Mucosa of stomach (tissue), 1 donor: ENCODE data around the gene AQP12A.
"Not testable (repeated sequence)": the region's sequence is repeated elsewhere in the genome, so short reads cannot be mapped to it uniquely, and the experiment has no call there.

Experiments
- H3K27me3 ChIP-seq: one replicate; pipeline ENCODE4 v1.7.0; 2013; ENCODE audit warnings: mild to moderate bottlenecking, low read length; ENCODE audit not compliant: control insufficient read depth, insufficient read depth
- H3K36me3 ChIP-seq: one replicate; pipeline ENCODE4 v1.7.0; 2013; ENCODE audit warnings: low read length; ENCODE audit not compliant: control insufficient read depth, insufficient read depth
- H3K4me1 ChIP-seq: one replicate; pipeline ENCODE4 v1.7.0; 2013; ENCODE audit warnings: mild to moderate bottlenecking, low read length; ENCODE audit not compliant: control insufficient read depth, insufficient read depth
- H3K4me3 ChIP-seq: one replicate; pipeline ENCODE4 v1.7.0; 2013; ENCODE audit warnings: low read length
- H3K9ac ChIP-seq: one replicate; pipeline ENCODE4 v1.7.0; 2013; ENCODE audit warnings: mild to moderate bottlenecking, low read length, moderate library complexity
- H3K9me3 ChIP-seq: one replicate; pipeline ENCODE4 v1.7.0; 2013; ENCODE audit warnings: mild to moderate bottlenecking, low read length, moderate library complexity; ENCODE audit not compliant: control insufficient read depth
- donor health status: Pancreatic carcinoma.

Gene AQP12A

DNA sequence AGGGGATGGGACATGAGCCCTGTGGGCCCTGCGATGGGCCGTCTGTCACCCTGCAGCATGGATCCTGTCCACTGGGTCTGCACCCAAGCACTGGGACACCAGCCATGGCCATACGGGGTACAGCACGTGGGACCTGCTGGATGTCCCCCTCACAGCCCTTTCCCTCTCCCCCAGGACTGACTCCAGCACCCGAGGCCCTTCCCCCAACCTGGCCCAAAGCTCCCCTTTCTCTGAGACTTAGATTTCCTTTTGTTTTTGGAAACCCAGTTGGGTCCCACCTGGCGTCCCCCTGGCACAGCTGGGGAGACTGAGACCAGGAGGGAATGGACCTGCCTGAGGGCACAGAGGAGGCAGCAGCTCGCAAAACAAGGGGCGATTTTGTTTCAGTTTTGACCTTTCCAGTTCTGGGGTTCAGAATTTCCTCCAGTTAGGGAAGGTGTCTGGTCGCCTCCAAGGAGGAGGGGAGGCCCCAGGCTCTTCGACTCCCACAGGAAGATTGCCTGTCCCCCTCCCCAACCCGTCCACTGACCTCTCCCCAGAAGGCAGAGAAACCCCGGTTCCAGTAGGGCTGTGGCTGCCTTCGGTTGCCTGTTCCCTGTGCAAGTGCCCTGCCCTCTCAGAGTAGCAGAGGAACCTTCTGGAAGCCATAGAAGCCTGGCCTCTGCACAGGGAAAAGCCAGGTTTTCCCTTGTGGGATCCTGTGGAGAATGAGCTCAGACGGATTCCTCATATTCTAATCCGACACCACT lies 7.5 kb upstream of the AQP12A start:
- H3K9me3 ChIP-seq, H3K4me1 ChIP-seq, H3K4me3 ChIP-seq, H3K36me3 ChIP-seq, H3K9ac ChIP-seq, H3K27me3 ChIP-seq: not testable (repeated sequence)

DNA sequence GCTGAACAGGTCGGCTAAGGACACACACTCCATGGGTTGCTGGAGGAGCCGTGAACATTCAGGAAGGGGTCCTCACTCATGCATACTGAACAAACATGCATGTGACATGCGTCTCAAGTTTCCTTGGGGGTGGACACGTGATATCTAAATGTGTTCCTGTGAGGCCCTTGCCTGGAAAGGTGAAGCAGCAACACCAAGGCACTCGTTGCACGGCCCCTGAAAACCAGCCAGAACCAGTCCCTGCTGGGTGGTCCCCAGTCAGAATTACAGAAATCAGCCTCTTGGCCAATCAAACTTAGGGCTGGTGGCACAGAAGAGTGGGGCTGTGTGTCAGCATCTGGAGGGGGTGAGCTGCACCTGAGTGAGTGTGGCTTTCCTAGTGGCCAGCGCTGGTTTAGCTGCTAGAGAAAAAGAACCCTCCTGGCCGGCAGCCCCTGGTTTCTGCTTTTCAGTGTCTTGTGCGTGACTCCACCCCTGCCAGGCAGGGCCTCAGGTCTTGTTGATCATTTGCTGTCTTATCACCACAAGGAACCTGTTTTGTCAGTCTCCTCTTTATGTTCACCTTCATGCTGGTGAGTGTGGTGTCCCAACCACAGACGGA lies 5.8 kb upstream of the AQP12A start:
- H3K27me3 ChIP-seq, result no peaks in the 10 kb centered on the region
- H3K9me3 ChIP-seq, result no peaks in the 10 kb centered on the region
- peaks cover 6% of the 10 kb centered on the region for H3K4me1 ChIP-seq
- no peak overlapping the region for H3K9ac ChIP-seq
- H3K36me3 ChIP-seq, result no peaks in the 10 kb centered on the region
- H3K4me3 ChIP-seq, result no peak overlapping the region

DNA sequence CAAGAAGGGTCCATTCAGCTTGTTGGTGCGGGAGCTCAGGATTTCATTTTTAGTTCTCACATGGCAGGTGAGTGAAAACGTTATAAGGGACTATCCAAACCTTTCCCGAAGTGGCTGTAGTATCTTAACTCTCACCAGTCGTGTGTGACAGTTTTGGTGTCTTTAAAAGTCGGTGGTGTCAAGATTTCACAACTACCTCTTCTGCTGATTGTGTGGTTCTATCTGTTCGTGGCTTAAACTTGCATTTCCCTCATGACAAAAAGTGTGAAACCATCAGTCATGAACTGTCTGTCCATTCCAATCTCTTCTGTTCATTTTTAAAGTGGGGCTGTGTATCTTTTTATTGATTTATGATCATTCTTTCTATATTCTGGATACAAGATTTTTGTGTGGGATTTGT lies 5.2 kb upstream of the AQP12A start:
- Histone ChIP-seq H3K36me3 (no peaks in the 10 kb centered on the region), H3K27me3 (no peaks in the 10 kb centered on the region), H3K9ac (no peak overlapping the region), H3K4me1 (peaks cover 6% of the 10 kb centered on the region), H3K9me3 (no peaks in the 10 kb centered on the region), H3K4me3 (no peak overlapping the region)

DNA sequence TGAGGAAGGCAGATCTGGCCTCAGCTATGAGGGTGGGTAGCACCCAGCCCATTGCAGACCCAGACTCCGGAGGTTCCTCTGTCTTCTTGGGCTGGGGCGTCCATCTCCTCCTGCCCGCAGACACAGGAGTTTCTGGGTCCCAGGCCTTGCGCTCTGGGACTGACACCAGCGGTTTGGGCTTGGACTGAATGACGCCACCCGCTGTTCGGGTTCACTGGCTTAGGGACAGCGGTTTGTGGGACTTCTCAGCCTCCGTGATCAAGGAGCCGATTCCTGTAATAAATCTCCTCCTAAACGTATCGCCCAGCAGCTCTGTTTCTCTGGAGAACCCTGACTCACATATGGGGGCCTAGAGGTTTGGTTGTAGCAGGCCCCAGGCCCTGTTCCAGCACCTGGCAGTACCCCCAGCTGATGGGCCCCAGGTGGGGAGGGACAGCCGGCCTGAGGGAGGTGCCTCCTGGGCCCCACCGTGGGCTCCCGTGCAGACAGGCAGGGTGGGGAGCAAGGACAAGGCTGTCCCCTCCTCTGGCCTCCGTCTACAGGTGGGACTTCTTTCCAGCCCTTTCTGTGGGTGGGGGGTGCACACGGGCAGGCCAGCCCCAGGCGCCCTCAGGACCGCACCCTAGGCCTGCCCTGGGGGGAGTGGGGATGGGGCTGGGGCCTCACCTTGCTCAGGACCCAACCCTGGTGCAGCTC lies 4.5 kb upstream of the AQP12A start:
- H3K4me1 ChIP-seq, result peaks cover 6% of the 10 kb centered on the region
- H3K27me3 ChIP-seq, result no peaks in the 10 kb centered on the region
- H3K4me3 ChIP-seq, result no peak overlapping the region
- no peaks in the 10 kb centered on the region for H3K36me3 ChIP-seq
- H3K9ac ChIP-seq, result no peak overlapping the region
- H3K9me3 ChIP-seq, result no peaks in the 10 kb centered on the region

DNA sequence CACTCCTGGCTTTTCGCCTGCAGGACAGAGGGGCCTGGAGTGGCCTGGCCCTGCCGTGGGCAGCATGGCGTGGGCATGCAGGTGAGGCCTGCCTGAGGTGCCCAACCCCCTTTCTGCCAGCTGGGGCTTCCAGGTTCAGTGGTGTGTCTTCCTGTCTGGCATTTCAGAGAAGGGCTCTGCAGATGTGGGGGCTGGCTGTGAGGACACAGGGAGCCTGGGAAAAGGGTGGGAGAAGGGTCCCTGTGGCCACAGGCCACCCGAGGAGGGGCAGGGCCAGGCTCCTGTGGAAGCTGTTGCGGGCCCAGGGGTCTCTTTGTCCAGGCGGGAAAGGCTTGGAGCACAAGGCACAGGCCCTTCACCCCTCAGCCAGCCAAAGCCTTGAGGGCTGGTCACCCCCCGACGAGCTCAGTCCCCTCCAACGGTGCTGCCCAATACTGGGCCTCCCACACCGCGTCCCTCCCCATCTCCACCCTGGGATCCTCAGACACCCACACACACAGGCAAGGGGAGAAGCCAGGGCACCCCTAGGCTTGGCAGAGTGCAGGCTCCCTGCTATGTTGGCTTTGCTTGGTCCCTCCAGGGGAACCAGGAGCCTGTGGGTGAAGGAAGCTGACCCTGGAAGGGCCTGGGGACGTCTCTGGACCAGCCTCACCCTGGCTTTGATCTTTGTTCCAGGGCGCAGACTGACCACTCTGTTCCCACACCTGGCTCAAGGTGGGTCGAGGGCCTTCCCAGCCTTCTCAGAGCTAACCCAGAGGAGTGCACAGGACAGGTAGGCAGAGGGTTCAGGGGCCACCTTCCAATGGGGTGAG lies 3.7 kb upstream of the AQP12A start:
- no peak overlapping the region for H3K9ac ChIP-seq
- H3K36me3 ChIP-seq, result no peaks in the 10 kb centered on the region
- H3K4me1 ChIP-seq, result peaks cover 6% of the 10 kb centered on the region
- no peak overlapping the region for H3K4me3 ChIP-seq
- no peaks in the 10 kb centered on the region for H3K9me3 ChIP-seq
- no peaks in the 10 kb centered on the region for H3K27me3 ChIP-seq

DNA sequence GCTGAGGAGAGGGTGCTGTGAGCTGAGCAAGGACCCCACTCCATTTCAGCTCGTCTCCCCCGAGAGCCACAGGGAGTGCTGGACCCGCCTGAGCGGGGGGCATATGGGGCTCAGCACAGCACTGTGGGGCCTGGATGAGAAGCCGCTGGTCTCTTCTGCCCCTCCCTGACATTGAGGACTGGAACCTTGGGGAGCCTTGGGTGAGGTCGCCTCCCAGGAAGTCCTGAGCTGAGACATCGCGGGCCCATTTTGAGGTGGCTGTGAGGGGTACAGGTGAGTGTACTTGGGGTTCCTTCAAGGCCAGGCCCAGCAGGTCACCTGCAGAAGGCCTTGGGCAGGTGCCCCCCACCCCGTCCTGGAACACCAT lies 3.1 kb upstream of the AQP12A start:
- H3K27me3 ChIP-seq, result no peaks in the 10 kb centered on the region
- H3K36me3 ChIP-seq, result no peaks in the 10 kb centered on the region
- H3K4me3 ChIP-seq, result no peak overlapping the region
- no peak overlapping the region for H3K9ac ChIP-seq
- H3K9me3 ChIP-seq, result no peaks in the 10 kb centered on the region
- peaks cover 6% of the 10 kb centered on the region for H3K4me1 ChIP-seq

DNA sequence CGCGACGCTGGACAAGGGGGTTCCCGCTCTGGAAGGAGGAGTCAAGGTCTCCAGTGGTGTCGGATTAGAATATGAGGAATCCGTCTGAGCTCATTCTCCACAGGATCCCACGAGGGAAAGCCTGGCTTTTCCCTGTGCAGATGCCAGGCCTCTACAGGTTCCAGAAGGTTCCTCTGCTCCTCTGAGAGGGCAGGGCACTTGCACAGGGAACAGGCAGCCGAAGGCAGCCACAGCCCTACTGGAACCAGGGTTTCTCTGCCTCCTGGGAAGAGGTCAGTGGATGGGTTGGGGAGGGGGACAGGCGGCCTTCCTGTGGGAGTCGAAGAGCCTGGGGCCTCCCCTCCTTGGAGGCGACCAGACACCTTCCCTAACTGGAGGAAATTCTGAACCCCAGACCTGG lies 1.7 kb upstream of the AQP12A start:
- Histone ChIP-seq H3K9me3 (no peaks in the 10 kb centered on the region), H3K4me1 (peaks cover 6% of the 10 kb centered on the region), H3K4me3 (no peak overlapping the region), H3K36me3 (no peaks in the 10 kb centered on the region), H3K27me3 (no peaks in the 10 kb centered on the region), H3K9ac (no peak overlapping the region)

DNA sequence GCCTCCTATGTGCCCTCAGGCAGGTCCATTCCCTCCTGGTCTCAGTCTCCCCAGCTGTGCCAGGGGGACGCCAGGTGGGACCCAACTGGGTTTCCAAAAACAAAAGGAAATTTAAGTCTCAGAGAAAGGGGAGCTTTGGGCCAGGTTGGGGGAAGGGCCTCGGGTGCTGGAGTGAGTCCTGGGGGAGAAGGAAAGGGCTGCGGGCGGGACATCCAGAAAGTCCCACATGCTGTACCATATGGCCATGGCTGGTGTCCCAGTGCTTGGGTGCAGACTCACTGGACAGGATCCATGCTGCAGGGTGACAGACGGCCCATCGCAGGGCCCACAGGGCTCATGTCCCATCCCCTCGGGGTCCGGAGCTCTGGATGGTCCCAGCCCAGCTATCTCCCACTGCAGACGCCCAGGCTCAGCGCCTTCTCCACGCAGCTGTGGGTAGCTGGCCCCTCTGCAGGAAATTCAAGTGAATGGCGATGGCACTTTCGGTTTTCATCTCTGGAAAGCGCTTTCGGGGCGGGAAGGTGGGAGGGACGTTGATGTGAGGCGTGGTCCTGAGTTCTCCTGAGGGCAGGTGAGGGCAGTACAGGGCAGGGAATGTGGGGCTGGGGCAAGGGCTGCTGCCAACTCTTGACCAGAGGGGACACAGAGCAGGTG lies 1.1 kb upstream of the AQP12A start:
- not testable (repeated sequence) for H3K9ac ChIP-seq, H3K4me1 ChIP-seq, H3K4me3 ChIP-seq, H3K36me3 ChIP-seq, H3K27me3 ChIP-seq, H3K9me3 ChIP-seq

DNA sequence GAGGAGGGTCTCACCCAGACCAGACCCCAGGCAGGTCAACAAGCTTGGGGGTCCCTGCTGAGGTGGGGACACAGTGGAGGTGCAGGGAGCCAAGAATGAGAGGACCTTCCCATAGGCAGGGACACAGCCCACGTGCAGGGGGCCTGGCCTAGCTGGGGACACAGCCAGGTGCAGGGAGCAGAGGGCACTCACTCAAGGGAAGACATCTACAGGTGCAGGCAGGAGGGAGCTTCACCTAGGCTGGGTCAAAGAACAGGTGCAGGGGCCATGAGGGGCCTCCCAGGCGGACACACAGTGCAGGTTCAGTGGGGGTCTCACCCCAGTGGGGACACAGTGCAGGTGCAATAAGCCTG lies 615 bp upstream of the AQP12A start:
- not testable (repeated sequence) for H3K4me1 ChIP-seq, H3K4me3 ChIP-seq, H3K9me3 ChIP-seq, H3K9ac ChIP-seq, H3K36me3 ChIP-seq, H3K27me3 ChIP-seq

DNA sequence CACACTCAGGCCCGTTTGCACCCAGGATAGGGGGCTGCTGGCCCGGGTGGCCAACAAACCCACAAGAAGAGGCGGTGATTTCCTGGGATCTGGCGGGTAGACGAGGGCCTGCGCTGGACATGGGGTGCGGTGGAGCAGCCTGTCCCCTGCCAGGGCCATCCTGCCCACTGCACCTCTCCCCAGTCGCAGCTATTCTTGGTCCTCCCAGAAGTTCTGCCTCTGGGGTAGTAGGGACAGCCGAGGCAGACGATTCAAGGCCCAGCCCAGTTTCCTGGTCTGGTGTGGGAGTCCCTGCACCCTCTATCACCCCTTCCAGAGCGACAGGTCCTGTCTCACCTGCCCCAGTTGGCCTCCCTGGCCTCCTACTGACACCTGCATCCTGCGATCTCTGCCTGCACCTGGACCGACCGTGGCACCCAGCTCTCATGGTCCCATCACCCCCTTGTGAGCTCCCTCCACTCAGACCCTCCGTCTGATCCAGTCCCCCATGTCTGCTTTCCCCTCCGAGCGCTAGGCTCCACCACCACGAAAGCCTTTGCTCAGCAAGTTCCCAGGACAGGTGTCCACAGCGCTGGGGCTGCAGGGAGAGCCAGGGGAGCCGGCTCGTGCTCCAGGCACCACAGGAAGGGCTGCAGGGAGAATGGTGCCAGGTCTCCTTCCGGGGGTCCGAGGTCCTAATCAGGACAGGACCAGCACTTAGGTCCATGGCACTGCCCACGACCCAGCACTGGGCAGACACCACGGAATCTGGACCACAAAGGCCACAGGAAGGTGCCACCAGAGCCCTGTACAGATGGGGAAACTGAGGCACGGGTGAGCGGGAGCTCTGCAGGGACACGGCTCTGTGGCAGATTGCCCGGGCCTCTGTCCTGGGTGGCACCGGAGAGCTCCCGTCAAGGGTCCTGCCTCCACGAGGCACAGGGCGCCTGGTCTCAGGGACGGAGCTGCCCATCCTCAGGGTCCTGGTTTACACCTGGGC lies 1.2 kb downstream of the AQP12A start:
- H3K36me3 ChIP-seq, result not testable (repeated sequence)

DNA sequence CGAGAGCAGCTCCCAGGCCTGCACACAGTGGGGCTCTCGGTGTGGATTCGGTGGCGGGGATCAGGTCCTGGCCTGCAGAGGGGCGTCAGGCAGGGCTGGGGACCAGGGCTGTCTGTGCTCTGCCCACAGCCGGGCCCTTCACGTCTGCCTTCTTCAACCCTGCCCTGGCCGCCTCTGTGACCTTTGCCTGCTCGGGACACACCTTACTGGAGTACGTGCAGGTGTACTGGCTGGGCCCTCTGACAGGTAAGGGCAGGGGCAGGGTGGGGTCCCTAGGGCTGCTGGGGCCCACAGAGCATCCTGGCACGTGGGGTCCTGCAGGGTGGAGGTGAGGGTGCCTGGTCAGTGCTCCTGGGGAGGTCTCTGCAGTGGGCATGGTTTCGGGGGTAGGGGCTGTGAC lies 2.6 kb downstream of the AQP12A start:
- H3K9me3 ChIP-seq, H3K36me3 ChIP-seq, H3K4me1 ChIP-seq, H3K9ac ChIP-seq, H3K4me3 ChIP-seq, H3K27me3 ChIP-seq: not testable (repeated sequence)

More for the DNA sequence above, 1.2 kb downstream of the AQP12A start:
- not testable (repeated sequence) for H3K4me3 ChIP-seq, H3K4me1 ChIP-seq, H3K27me3 ChIP-seq, H3K9ac ChIP-seq, H3K9me3 ChIP-seq
